A549 (cell line): ENCODE results near the gene LAMA3. TPM values are rescaled to one million over a fixed set of nuclear protein-coding genes. Genes with fewer than 3 reads are reported as not detected.

Source experiments
- ATAC-seq, 2 experiments: fragments of 200-7000 bp in 1 of 2; fragments of >200 bp in 1 of 2; cut with Nextera tagmentation in 1 of 2; cut with Tn5 transposase in 1 of 2; 3 replicates each; pipeline versions ENCODE4 v1.8.0 to v1.9.1; 2018 to 2020; ENCODE audit warnings: mild to moderate bottlenecking in 1 of 2, moderate library complexity in 1 of 2
- CTCF ChIA-PET: fragments of 300-600 bp; sonication (Branson Sonifier 250); formaldehyde crosslinking; extraction: SDS; loops from one replicate; lab custom pipeline; 2021; ENCODE audit warnings: antibody characterized with exemption, inconsistent platforms; lab: Yijun Ruan, JAX
- POLR2A ChIA-PET: fragments of 350-600 bp; formaldehyde crosslinking; extraction: SDS; loops from one replicate; lab custom pipeline; 2021; ENCODE audit warnings: antibody characterized with exemption, inconsistent platforms; lab: Yijun Ruan, JAX
- DNase-seq, 2 experiments: peaks; one replicate each; pipeline versions ENCODE4 v3.0.0 to v3.0.0-alpha.2; 2011 to 2016; ENCODE audit warnings: low read depth in 1 of 2, low spot score in 1 of 2
- FAIRE-seq: peaks from 2 replicates; lab custom pipeline; 2011; peaks lifted over from hg19 to GRCh38; lab: Jason Lieb, UNC
- H3K27ac ChIP-seq, 2 experiments: fragments of >200 bp; sonication (Bioruptor Twin); formaldehyde crosslinking; 3 replicates each; pipeline ENCODE4 v1.5.1; 2016 to 2017
- H3K4me1 ChIP-seq: fragments of >200 bp; sonication (Bioruptor Twin); formaldehyde crosslinking; 3 replicates; pipeline ENCODE4 v1.6.1; 2016
- H3K4me2 ChIP-seq: fragments of >200 bp; sonication (Bioruptor Twin); formaldehyde crosslinking; 3 replicates; pipeline ENCODE4 v1.6.1; 2016
- H3K4me3 ChIP-seq: fragments of >200 bp; sonication (Bioruptor Twin); formaldehyde crosslinking; 3 replicates; pipeline ENCODE4 v1.5.1; 2016
- H3K9me3 ChIP-seq: fragments of >200 bp; sonication (Bioruptor Twin); formaldehyde crosslinking; 3 replicates; pipeline ENCODE4 v1.6.1; 2016
- BHLHE40 ChIP-seq: IDR thresholded peaks from 2 replicates; pipeline ENCODE4 v1.6.1; 2012; ENCODE audit warnings: low read depth, low read length, inconsistent platforms
- CBX8 ChIP-seq: fragments of 200-600 bp; sonication (generic); IDR thresholded peaks from 2 replicates; pipeline ENCODE4 v1.6.1; 2016
- CEBPB ChIP-seq, 2 experiments: fragments of >200 bp in 1 of 2; sonication (Bioruptor Twin) in 1 of 2; formaldehyde crosslinking in 1 of 2; IDR thresholded peaks; 2 replicates each; pipeline ENCODE4 v1.6.1; 2012 to 2016
- EP300 ChIP-seq, 2 experiments: fragments of >200 bp; sonication (Bioruptor Twin); formaldehyde crosslinking; IDR thresholded peaks; 2 replicates in 1 of 2; 3 replicates in 1 of 2; pipeline ENCODE4 v1.6.1; 2016 to 2017
- FOSB ChIP-seq: fragments of 250-450 bp; sonication (Bioruptor Pico); IDR thresholded peaks from 2 replicates; pipeline ENCODE4 v1.5.0; 2020; ENCODE audit warnings: mild to moderate bottlenecking, moderate library complexity
- JUNB ChIP-seq: fragments of >200 bp; sonication (Bioruptor Twin); formaldehyde crosslinking; IDR thresholded peaks from 2 replicates; pipeline ENCODE4 v1.6.1; 2016
- KDM1A ChIP-seq: fragments of 200-600 bp; sonication (generic); IDR thresholded peaks from 2 replicates; pipeline ENCODE4 v1.6.1; 2016; ENCODE audit warnings: low read depth, mild to moderate bottlenecking
- KDM5A ChIP-seq: fragments of 200-600 bp; sonication (generic); IDR thresholded peaks from 2 replicates; pipeline ENCODE4 v1.6.1; 2016; ENCODE audit warnings: antibody characterized with exemption, mild to moderate bottlenecking
- MAFK ChIP-seq: fragments of 450-650 bp; IDR thresholded peaks from 2 replicates; pipeline ENCODE4 v1.6.1; 2014; ENCODE audit not compliant: partially characterized antibody
- NR3C1 ChIP-seq: fragments of >200 bp; sonication (Bioruptor Twin); formaldehyde crosslinking; IDR thresholded peaks from 3 replicates; pipeline ENCODE4 v1.6.1; 2017
- POLR2A ChIP-seq: IDR thresholded peaks from 2 replicates; pipeline ENCODE4 v1.6.1; 2012; ENCODE audit warnings: mild to moderate bottlenecking, low read length
- RFX5 ChIP-seq: fragments of 450-650 bp; IDR thresholded peaks from 2 replicates; pipeline ENCODE4 v1.7.1; 2014; ENCODE audit warnings: antibody characterized with exemption, mild to moderate bottlenecking, moderate library complexity
- RNF2 ChIP-seq: fragments of 200-600 bp; sonication (generic); IDR thresholded peaks from 2 replicates; pipeline ENCODE4 v1.6.1; 2016; ENCODE audit warnings: low read depth, mild to moderate bottlenecking, antibody characterized with exemption, moderate library complexity, borderline replicate concordance
- SMC3 ChIP-seq: fragments of >200 bp; sonication (Bioruptor Twin); formaldehyde crosslinking; IDR thresholded peaks from 3 replicates; pipeline ENCODE4 v1.6.1; 2018; ENCODE audit warnings: inconsistent platforms
- TP53 ChIP-seq: fragments of 250-450 bp; sonication (Bioruptor Pico); IDR thresholded peaks from 2 replicates; pipeline ENCODE4 v1.5.0; 2021; ENCODE audit warnings: mild to moderate bottlenecking, moderate library complexity
- ZC3H11A ChIP-seq: fragments of 450-650 bp; IDR thresholded peaks from 2 replicates; pipeline ENCODE4 v1.6.1; 2014; ENCODE audit warnings: antibody characterized with exemption, mild to moderate bottlenecking
- ZNF302 ChIP-seq: fragments of 250-450 bp; sonication (Bioruptor Pico); IDR thresholded peaks from 2 replicates; pipeline ENCODE4 v1.9.0; 2021; ENCODE audit warnings: inconsistent platforms, mild to moderate bottlenecking, moderate library complexity
- ZSCAN20 ChIP-seq: fragments of 250-450 bp; sonication (Bioruptor Pico); IDR thresholded peaks from 2 replicates; pipeline ENCODE4 v1.8.0; 2022; ENCODE audit warnings: mild to moderate bottlenecking, moderate library complexity
- WGBS: methylation state at CpG from one replicate; pipeline ENCODE4 v1.1.6; 2017; ENCODE audit errors: missing lambda C conversion rate; 5-methylcytosine and 5-hydroxymethylcytosine counted together
- polyA plus RNA-seq, 4 experiments: library from polyadenylated mRNA; depleted of rRNA in 3 of 4; stranded (reverse); fragments of >200 nt; fragmentation: RNase III in 1 of 4; extraction: RNeasy Plus Mini Kit Qiagen cat#74134 plus additional on column Dnase treatment in 1 of 4; gene quantifications; 2 replicates in 3 of 4; 3 replicates in 1 of 4; pipeline ENCODE4 v1.2.3, GENCODE V29; 2011 to 2017
- TF ChIP-seq, protein P1 (sequence below): fragments of >200 bp; sonication (Bioruptor Twin); formaldehyde crosslinking; IDR thresholded peaks from 3 replicates; pipeline ENCODE4 v1.6.1; 2016
- TF ChIP-seq, protein P2 (sequence below): fragments of 150-350 bp; IDR thresholded peaks from 2 replicates; pipeline ENCODE4 v1.6.1; 2014; ENCODE audit warnings: low read depth, mild to moderate bottlenecking, low read length
- TF ChIP-seq, protein P3 (sequence below): fragments of >200 bp; sonication (Bioruptor Twin); formaldehyde crosslinking; IDR thresholded peaks from 2 replicates; pipeline ENCODE4 v1.6.1; 2016
- TF ChIP-seq, protein P4 (sequence below): fragments of >200 bp; sonication (Bioruptor Twin); formaldehyde crosslinking; IDR thresholded peaks from 3 replicates; pipeline ENCODE4 v1.5.1; 2016
- TF ChIP-seq, protein P5 (sequence below): IDR thresholded peaks from 2 replicates; pipeline ENCODE4 v1.6.1; 2012

LAMA3 gene
- polyA plus RNA-seq, 2 of the 4 experiments (the other 2 are of a cell fraction): 18.2 to 31.0 TPM

DNA sequence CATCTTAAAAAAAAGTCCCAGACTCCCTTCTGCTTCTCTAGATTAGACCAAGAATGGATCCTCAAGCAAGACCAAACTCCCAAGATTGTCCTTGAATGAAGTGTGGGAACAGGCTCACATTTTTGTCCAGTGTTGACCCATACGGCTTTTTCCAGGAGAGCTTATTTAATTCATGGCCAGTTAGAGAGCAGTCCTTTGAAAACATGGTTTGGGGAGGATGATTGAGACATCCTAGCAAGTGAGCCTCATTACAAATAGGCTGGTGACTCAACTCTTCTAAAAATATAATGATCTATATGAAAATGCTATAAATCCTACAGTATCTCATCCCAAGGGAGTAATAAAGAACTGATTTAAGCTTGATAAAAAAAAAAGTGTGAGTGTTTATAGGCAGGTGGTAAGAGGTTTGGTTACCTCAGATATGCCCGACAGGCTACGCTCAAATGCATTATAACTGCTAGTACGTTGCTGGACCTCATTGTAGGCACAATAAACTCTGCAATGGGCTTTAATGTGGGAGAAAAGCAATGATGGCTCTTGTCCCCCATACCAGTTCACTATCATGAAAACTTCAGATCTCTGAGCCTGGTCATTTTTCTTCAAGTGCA lies 43.6 kb upstream of the LAMA3 start (continued):
- TF ChIP-seq, protein P1, sequence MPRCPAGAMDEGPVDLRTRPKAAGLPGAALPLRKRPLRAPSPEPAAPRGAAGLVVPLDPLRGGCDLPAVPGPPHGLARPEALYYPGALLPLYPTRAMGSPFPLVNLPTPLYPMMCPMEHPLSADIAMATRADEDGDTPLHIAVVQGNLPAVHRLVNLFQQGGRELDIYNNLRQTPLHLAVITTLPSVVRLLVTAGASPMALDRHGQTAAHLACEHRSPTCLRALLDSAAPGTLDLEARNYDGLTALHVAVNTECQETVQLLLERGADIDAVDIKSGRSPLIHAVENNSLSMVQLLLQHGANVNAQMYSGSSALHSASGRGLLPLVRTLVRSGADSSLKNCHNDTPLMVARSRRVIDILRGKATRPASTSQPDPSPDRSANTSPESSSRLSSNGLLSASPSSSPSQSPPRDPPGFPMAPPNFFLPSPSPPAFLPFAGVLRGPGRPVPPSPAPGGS: no peak
- TF ChIP-seq SMC3 (no peak), POLR2A (no peak), JUNB (no peak)
- TF ChIP-seq, protein P2, sequence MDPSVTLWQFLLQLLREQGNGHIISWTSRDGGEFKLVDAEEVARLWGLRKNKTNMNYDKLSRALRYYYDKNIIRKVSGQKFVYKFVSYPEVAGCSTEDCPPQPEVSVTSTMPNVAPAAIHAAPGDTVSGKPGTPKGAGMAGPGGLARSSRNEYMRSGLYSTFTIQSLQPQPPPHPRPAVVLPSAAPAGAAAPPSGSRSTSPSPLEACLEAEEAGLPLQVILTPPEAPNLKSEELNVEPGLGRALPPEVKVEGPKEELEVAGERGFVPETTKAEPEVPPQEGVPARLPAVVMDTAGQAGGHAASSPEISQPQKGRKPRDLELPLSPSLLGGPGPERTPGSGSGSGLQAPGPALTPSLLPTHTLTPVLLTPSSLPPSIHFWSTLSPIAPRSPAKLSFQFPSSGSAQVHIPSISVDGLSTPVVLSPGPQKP: no peak

DNA sequence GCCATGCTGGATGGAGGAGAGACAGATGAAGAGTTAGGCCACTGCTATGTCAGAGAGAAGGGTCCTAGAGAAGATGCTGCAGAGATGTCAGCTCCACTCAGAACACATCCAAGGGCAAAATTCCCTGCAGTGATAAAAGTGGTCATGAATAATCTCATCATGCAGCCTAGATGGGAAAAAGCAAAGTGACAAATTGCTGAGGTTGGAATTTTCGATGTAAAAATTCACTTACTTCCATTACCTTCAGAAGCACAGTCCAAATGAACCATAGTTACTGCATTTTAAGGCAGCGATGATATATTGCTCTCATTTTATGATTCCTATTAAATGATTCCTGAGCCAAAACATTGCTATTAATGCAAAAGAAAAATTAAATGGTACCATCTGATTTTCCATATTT lies 43.0 kb upstream of the LAMA3 start:
- ChIA-PET CTCF (interaction anchor here (1.0 kb wide), 1 partner anchor 11 kb away, joined by 3 read pairs; no protein-coding TSS in a partner anchor), POLR2A (no interaction called here)
- 77% methylated on average over 2 of the region's 2 CpGs for WGBS

DNA sequence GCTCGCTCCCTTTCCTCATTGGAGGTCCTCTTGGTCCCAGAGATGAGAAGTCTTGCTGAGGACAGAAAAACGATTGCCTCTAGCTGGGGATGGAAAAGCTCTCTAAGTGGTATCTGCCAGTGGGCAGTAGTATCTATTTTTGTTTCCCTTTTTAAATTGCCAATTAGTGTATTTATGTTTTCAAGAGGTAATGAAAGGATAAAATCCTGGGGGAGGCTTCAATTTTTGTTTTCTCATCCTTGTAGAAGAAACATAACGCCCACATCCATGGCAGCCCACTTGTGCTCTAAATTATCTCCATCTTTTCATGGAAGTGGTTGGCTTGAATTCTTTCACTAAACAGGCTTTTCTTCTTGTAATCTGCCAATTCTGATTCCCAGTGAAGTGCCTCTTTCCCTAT lies 40.8 kb upstream of the LAMA3 start:
- H3K27ac ChIP-seq: no peak overlapping the region; a peak in 2 of 6 replicates
- H3K4me1 ChIP-seq: peaks cover 43% of the 10 kb centered on the region
- POLR2A ChIA-PET: no interaction called here
- ATAC-seq (no peak), DNase-seq (no peak), FAIRE-seq (no peak)
- no peak for TF ChIP-seq KDM5A
- TF ChIP-seq FOSB (CRISPR knock-in tag): no peak
- no peak overlapping the region for H3K4me3 ChIP-seq
- WGBS: 90% methylated on average over 3 of the region's 3 CpGs
- no peaks in the 10 kb centered on the region for H3K9me3 ChIP-seq
- no peak overlapping the region for H3K4me2 ChIP-seq
- CTCF ChIA-PET: interaction anchor here (1.0 kb wide), 1 partner anchor 27 kb away, joined by 3 read pairs; no protein-coding TSS in a partner anchor

More for the DNA sequence above, 43.0 kb upstream of the LAMA3 start:
- no peak for FAIRE-seq
- no peak overlapping the region for H3K4me2 ChIP-seq
- TF ChIP-seq TP53 (CRISPR knock-in tag): no peak
- no peak for TF ChIP-seq ZSCAN20 (CRISPR knock-in tag)
- TF ChIP-seq MAFK: peak; percentile 72
- no peak for TF ChIP-seq FOSB (CRISPR knock-in tag)
- TF ChIP-seq, all 56 proteins: peak for 1
- ATAC-seq (no peak), DNase-seq (no peak)
- no peaks in the 10 kb centered on the region for H3K9me3 ChIP-seq
- H3K4me1 ChIP-seq: peaks cover 22% of the 10 kb centered on the region
- no peak overlapping the region for H3K4me3 ChIP-seq
- no peak overlapping the region for H3K27ac ChIP-seq

DNA sequence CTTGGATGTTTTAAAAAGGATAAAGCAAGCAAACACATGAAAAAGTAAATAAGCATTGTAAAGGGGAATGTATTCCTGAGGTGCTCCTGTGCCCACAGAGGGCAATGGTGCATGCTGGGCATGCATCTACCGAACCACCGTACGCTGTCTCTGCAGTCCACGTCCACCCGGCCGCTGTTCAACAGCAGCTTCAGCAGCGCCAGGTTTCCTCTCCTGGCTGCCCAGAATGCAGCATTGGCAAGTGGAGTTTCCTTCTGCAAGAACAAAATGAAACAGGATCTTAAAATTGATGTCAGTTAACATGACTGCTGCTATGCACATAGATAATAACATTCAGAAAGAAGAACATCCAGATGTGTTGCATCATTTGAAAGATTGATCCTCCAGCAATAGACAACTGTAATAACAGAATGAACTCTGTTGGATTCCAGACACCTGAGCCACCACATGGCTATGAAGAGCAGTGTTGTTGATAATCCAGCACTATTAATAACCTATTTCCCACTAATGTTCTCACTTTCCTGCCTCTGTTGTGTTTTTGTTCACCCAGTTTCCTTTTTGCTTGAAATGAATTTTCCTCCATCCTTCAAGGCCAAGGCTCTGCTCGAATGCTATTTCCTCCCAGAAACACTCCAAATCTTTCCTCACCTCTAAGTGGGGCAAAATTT lies 40.2 kb upstream of the LAMA3 start:
- POLR2A ChIA-PET: no interaction called here
- Histone ChIP-seq H3K27ac (peak overlapping the region; percentile 21 to 83; a peak in 3 of 6 replicates), H3K4me2 (no peak overlapping the region), H3K4me3 (no peak overlapping the region), H3K9me3 (no peaks in the 10 kb centered on the region), H3K4me1 (peaks cover 43% of the 10 kb centered on the region)
- DNase-seq (no peak), ATAC-seq (no peak), FAIRE-seq (no peak)
- CTCF ChIA-PET: no interaction called here
- 90% methylated on average over 8 of the region's 8 CpGs for WGBS
- TF ChIP-seq RFX5: no peak
- no peak for TF ChIP-seq EP300 (IDR thresholded peaks at IDR 0.05)
- no peak for TF ChIP-seq BHLHE40
- no peak for TF ChIP-seq ZNF302 (CRISPR knock-in tag)
- no peak for TF ChIP-seq NR3C1
- no peak for TF ChIP-seq CEBPB (IDR thresholded peaks at IDR 0.05)
- no peak for TF ChIP-seq ZC3H11A
- no peak for TF ChIP-seq CBX8
- TF ChIP-seq TP53 (CRISPR knock-in tag): no peak
- no peak for TF ChIP-seq RNF2
- TF ChIP-seq POLR2A: no peak
- no peak for TF ChIP-seq KDM1A
- TF ChIP-seq, protein P3, sequence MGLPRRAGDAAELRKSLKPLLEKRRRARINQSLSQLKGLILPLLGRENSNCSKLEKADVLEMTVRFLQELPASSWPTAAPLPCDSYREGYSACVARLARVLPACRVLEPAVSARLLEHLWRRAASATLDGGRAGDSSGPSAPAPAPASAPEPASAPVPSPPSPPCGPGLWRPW: no peak
- TF ChIP-seq MAFK: no peak
- TF ChIP-seq, protein P4, sequence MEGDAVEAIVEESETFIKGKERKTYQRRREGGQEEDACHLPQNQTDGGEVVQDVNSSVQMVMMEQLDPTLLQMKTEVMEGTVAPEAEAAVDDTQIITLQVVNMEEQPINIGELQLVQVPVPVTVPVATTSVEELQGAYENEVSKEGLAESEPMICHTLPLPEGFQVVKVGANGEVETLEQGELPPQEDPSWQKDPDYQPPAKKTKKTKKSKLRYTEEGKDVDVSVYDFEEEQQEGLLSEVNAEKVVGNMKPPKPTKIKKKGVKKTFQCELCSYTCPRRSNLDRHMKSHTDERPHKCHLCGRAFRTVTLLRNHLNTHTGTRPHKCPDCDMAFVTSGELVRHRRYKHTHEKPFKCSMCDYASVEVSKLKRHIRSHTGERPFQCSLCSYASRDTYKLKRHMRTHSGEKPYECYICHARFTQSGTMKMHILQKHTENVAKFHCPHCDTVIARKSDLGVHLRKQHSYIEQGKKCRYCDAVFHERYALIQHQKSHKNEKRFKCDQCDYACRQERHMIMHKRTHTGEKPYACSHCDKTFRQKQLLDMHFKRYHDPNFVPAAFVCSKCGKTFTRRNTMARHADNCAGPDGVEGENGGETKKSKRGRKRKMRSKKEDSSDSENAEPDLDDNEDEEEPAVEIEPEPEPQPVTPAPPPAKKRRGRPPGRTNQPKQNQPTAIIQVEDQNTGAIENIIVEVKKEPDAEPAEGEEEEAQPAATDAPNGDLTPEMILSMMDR: no peak
- TF ChIP-seq, protein P5, sequence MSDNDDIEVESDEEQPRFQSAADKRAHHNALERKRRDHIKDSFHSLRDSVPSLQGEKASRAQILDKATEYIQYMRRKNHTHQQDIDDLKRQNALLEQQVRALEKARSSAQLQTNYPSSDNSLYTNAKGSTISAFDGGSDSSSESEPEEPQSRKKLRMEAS: no peak
- TF ChIP-seq SMC3: no peak
- no peak for TF ChIP-seq FOSB (CRISPR knock-in tag)
